HG02981 (cell line): ENCODE results near the gene NLRP4.

Source experiments
- ATAC-seq: cut with Tn5 transposase; IDR thresholded peaks from one replicate; pipeline ENCODE4 v1.9.1; 2021; ENCODE audit warnings: mild to moderate bottlenecking, moderate library complexity; ENCODE audit not compliant: unreplicated experiment

NLRP4 gene, protein sequence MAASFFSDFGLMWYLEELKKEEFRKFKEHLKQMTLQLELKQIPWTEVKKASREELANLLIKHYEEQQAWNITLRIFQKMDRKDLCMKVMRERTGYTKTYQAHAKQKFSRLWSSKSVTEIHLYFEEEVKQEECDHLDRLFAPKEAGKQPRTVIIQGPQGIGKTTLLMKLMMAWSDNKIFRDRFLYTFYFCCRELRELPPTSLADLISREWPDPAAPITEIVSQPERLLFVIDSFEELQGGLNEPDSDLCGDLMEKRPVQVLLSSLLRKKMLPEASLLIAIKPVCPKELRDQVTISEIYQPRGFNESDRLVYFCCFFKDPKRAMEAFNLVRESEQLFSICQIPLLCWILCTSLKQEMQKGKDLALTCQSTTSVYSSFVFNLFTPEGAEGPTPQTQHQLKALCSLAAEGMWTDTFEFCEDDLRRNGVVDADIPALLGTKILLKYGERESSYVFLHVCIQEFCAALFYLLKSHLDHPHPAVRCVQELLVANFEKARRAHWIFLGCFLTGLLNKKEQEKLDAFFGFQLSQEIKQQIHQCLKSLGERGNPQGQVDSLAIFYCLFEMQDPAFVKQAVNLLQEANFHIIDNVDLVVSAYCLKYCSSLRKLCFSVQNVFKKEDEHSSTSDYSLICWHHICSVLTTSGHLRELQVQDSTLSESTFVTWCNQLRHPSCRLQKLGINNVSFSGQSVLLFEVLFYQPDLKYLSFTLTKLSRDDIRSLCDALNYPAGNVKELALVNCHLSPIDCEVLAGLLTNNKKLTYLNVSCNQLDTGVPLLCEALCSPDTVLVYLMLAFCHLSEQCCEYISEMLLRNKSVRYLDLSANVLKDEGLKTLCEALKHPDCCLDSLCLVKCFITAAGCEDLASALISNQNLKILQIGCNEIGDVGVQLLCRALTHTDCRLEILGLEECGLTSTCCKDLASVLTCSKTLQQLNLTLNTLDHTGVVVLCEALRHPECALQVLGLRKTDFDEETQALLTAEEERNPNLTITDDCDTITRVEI

DNA sequence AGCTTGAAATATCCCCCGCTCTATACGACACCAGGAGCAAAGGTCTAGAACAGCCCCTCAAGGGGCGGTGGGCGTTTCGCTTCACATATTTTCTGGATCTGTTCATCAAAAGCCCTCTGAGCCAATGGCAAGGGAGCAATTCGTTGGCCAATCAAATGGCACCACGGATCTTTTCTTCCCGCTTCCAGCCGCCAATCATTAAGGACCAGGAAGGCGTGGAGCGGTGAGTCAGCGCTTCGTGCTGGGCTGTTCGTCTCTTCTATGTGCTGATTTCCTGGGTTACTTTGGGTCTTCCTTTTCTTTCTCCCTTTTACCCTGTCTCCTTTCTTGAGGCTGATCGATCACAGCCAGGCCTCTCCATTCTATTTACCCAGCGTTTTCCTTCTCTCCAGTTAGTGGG lies at the start of gene NLRP4:
Gene NLRP4, plus strand, starts transcription at position 201 of the 400 bp plus-strand sequence. CDS start 15,541 bp downstream, outside the sequence.
- ATAC-seq = no peak

DNA sequence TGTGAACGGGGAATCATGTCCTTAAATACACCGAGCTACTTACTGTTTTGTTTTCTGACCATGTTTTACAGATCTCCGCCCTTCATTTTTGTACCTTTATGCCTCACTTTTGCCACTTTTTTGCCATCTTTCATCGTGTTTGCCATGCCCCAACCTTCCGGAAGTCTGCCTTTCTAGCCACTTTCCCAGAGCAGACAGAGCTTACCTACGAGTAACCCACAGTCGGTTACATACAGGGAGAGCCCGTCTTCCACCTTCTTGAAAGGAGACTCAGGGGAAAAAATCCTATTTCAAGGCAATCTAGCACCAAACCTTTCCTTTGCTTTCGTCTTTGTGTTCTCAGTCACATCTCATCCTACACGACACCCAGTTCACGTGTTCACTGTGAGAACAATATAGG lies 41.3 kb upstream of the NLRP4 start:
- ATAC-seq = no peak

DNA sequence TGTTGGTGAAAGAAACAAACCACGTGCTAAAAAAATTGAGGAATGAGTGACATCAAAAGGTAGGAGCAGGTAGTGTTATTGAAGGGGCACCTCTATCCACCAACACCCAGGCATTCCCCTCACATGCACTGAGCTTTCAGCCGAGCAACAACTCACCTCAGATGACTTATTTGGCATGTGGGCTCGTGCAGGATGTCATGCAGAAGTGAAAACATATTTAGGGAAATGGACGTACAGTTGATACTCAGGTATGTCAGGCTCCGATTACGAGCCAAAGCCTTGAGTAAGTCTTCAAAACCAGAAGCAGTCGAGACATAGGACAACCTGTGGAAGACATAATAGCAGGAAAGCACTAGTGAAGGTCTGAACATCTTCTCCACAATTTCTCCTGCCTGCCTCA lies 34.9 kb upstream of the NLRP4 start:
- ATAC-seq = no peak

DNA sequence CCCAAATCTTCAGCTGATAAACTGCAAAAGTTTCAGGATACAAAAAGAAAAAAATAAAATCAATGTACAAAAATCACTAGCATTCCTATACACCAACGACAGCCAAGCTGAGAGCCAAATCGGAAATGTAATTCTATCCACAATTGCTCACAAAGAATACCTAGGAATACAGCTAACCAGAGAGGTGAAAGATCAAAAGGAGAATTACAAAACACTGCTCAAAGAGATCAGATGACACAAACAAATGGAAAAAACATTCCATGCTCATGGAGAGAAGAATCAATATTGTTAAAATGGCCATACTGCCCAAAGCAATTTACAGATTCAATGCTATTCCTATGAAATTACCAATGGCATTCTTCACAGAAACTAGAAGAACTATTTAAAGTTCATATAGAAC lies 34.1 kb upstream of the NLRP4 start:
- ATAC-seq = no peak

DNA sequence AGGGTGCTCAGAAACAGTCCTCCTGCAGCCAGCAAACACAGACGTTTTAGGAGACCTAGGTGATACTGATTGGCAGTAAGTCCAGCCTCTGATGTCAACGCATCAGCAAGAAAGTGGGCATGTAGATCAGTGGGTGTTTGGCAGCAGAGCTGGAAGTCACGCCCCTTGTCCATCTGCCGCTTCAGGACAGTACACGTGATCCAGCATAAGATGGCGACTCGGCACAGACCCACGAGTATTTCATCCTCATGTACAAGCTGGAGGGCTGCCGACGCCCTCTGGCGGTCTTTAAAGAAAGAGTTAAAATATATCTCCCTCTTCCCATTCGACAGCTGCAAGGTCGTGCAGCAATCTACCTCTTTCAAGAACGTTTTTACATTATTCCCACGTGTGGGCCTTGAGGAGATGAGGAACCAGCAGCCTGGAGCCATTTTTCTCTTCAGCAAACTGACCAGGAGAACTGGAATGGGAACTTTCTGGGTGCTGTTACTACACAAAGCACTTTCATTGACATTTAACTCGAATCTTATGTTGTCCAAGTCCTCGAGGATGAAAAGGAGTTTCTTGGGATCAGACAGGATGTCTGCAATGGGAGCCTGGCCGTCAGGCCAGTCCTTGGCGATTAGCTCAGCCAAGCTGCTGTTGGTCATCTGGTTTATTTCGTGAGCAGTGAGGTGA lies 26.8 kb upstream of the NLRP4 start:
- ATAC-seq = peak; percentile 48

DNA sequence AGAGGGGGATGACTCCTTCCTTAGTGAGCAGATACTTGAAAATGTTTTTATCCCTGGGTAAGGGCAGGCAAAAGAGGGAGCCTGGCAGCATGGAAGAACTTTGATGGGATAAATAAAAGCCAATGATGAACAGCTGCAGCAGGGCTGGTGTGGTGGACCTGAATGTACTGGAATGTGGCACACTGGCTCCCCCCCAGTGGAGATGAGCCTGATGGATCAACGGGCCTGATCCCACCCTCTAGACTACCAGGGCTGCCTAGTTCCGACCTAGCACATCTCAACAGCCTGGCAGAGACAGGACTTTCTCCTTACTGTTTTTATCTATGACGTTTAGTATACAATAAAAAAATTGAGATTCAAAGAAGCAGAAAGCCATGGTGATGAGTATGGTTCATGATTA lies 25.0 kb upstream of the NLRP4 start:
- no peak for ATAC-seq

DNA sequence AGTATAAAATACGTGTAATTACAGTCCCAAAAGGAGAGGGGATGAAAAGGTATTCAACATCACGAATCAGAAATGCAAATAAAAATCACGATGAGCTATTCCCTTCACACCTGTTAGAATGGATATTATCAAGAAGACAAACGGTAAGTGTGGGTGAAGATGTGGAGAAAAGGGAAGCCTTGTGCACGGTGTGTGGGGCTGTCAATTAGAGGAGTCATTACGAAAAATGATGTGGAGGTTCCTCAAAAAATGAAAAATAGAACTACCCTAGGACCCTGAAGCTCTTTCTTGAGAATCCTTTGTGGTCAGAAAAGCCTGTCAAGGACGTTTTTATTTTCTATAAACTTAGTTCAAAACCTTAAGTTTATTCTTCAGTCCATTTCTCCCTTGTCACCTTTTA lies 23.9 kb upstream of the NLRP4 start:
- ATAC-seq = no peak

DNA sequence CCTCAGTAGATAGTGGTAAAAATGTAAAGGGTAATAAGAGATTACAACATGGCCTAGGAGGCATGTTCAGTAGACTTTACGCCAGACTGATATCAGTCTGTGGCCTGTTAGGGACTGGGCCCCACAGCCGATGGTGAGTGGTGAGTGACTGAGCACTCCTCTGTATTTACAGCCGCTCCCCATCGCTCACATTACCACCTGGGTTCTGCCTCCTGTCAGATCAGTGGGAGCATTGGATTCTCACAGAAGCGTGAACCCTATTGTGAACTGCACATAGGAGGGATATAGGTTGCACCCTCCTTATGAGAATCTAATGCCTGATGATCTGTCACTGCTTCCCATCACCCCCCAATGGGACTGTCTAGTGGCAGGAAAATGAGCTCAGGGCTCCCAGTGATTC lies 22.4 kb upstream of the NLRP4 start:
- no peak for ATAC-seq

DNA sequence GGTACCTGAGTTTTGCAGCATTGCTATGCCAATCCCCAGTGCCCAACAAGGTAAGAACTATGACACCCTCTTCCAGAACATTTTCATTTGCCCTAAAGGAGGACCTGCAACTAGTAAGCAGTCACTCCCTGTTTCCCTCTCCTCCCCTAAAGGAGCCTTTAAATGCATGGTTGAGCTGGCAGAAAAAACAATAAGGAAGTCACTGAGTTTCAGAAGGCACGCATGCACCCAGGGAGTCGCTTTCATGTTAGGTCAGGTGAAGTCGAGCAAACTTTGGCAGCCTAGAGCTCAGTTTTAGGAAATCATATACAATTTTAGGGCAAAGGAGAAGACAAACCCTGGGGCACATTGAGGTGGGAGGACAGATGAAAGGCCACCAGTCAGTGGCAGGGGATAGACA lies 16.3 kb upstream of the NLRP4 start:
- ATAC-seq = no peak

DNA sequence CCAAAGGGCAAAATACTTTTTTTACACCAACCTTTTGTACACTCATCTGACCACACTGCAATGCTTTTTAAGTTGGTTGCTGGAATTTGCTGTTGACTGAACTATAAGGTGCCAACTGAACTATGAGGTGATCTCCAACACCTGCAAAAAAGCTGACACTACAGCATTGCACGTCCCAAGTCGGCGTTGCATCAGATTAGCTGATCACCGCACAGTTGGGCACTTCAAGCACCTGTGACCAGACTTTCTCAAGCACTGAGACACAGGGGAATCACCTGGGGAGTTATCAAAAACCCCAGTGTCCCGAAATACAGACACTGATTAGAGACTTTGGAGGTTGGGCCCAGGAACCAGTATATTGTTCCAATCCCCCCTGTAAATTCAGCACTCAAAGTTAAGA lies 5.7 kb upstream of the NLRP4 start:
- ATAC-seq = no peak

DNA sequence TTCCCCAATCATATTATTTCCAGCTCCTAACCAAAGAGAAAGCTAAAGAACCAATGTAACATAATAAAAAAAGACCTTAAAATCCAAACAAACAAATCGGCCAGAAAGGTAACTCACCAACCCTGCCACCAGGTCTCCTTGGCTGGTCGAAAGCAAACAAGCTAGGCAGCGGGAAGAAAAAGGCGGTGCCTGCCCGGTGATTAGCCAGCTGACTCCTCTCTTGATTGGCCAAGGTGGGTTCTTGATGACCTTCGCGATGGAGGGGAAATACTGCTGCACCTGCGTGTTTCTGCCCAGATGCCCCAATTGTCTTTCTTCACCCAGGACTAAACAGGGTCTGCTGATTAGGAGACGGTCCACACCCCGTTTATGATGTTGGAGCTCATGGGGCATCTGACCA lies 4.5 kb upstream of the NLRP4 start, which contains the start of gene NLRP11:
Gene NLRP11, minus strand, starts transcription at position 154 of the 400 bp plus-strand sequence. CDS start 13,825 bp downstream, outside the sequence.
- ATAC-seq = no peak

DNA sequence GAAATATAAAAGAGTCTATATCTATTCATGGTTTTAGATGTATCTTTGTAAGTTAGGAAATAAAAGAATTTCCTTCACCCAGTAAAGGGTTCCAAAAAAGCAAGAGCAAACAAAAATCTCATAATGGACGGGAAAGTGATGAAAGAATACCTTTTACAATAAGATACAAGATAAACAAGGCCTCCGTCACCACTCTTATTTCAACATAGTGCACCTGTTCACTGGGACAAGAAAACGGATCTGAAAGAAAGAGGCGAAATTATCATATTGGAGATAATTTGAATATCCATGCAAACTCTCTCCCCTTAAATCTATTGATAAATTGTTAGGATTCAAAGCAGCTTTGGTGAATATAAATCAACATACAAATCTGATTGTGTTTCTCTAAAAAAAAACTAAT lies 3.7 kb upstream of the NLRP4 start:
- no peak for ATAC-seq

DNA sequence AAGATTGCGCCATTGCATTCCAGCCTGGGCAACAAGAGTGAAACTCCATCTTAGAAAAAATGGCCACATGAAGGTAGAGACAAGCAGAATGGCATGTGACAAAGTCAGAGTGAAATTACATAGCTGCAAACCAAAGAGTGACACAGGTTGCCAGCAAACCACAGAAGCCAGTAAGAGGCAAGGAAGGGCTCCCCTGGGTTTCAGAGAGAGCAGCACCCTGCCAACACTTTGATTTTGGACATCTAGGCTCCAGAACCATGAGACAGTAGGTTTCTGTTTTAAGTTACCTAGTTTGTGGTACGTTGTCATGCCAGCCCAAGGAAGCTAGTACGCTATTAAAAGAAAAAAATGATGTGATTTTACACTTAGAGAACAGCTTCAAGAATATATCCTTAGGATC lies 1.9 kb downstream of the NLRP4 start:
- ATAC-seq = no peak

DNA sequence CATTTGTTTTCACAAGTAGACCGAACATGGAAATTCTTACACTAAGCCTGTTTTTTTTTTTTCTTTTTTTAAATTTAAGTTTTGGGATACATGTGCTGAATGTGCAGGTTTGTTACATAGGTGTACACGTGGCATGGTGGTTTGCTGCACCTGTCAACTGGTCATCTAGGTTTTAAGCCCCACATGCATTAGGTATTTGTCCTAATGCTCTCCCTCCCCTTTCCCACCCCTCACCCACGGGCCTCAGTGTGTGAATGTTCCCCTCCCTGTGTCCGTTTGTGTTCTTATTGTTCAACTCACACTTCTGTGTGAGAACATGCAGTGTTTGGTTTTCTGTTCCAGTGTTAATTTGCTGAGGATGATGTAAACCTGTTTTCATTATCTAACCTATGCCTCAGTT lies 2.6 kb downstream of the NLRP4 start:
- ATAC-seq = no peak

DNA sequence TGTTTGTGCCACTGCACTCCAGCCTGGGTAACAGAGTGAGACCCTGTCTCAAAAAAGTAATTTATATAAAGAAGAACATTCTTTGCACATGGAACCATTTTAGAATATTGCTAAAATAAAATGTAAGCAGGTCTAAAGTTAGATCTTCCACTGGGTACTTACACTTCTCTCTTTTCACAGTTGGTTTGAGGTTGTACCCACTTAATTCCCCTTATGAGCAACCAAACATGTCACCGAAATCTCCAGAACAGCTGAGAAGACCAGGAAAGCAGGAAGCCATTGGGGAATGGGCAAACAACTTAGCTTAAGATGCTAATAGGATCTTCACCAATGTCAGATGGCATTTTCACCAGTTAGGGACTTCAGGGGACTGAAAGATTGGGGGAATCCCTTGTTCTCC lies 18.8 kb downstream of the NLRP4 start:
- ATAC-seq = no peak

DNA sequence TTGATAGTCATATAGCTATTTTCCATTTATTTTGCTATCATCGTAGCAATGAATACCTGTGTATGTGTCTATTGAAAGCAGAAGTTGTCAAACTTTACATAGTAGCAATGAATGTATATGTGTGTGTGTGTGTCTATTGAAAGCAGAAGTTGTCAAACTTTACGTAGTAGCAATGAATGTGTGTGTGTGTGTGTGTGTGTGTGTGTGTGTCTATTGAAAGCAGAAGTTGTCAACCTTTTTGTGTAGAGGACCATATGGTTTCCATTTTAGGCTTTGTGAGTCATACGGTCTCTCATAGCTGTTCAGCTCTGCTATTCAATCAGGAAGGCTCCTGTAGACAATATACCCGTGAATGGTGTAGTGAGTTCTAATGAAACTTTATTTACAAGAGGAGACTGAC lies 20.8 kb downstream of the NLRP4 start:
- ATAC-seq = no peak

DNA sequence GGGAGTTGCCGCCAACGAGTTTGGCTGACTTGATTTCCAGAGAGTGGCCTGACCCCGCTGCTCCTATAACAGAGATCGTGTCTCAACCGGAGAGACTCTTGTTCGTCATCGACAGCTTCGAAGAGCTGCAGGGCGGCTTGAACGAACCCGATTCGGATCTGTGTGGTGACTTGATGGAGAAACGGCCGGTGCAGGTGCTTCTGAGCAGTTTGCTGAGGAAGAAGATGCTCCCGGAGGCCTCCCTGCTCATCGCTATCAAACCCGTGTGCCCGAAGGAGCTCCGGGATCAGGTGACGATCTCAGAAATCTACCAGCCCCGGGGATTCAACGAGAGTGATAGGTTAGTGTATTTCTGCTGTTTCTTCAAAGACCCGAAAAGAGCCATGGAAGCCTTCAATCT lies 21.6 kb downstream of the NLRP4 start:
- ATAC-seq = no peak

DNA sequence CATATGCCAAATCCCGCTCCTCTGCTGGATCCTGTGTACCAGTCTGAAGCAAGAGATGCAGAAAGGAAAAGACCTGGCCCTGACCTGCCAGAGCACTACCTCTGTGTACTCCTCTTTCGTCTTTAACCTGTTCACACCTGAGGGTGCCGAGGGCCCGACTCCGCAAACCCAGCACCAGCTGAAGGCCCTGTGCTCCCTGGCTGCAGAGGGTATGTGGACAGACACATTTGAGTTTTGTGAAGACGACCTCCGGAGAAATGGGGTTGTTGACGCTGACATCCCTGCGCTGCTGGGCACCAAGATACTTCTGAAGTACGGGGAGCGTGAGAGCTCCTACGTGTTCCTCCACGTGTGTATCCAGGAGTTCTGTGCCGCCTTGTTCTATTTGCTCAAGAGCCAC lies 22.1 kb downstream of the NLRP4 start:
- ATAC-seq = no peak

DNA sequence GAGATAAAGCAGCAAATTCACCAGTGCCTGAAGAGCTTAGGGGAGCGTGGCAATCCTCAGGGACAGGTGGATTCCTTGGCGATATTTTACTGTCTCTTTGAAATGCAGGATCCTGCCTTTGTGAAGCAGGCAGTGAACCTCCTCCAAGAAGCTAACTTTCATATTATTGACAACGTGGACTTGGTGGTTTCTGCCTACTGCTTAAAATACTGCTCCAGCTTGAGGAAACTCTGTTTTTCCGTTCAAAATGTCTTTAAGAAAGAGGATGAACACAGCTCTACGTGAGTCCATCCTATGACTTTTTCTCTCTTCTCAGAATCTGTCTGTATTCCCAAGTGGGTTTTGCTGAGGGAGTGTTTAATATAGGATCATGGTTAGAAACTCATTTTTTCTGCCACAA lies 22.6 kb downstream of the NLRP4 start:
- ATAC-seq = no peak

DNA sequence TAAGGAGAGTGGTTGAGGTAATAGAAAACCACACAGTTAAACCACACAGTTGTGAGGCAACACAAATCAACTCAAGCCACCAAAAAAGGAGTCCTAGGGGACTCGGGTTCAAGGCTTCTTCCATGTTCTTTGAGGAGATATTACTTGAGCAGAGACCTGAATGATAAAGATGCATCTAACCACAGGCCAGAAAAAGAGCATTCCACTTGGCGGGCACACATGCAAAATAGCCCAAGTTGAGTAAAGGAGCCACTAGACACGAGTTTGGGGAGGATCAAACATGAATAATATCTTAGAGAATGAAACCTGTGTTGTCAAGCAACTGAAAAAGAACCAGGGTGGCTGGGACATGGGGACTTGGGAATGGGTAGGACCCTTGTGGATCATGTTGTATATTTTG lies 30.2 kb downstream of the NLRP4 start:
- ATAC-seq = no peak

DNA sequence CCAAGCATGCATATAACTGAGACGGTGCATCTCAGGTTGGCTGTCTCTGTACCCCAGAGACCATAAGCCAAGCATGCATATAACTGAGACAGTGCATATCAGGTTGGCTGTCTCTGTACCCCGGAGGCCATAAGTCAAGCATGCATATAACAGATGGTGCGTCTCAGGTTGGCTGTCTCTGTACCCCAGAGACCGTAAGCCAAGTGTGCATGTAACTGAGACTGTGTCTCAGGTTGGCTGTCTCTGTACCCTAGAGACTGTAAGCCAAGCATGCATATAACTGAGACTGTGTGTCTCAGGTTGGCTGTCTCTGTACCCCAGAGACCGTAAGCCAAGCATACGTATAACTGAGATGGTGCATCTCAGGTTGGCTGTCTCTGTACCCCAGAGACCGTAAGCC lies 30.8 kb downstream of the NLRP4 start:
- ATAC-seq = no peak
